IMR-90 (cell line): ENCODE measurements around the gene CTSV. TPM values are rescaled to one million over a fixed set of nuclear protein-coding genes. Genes with fewer than 3 reads are reported as not detected.

ENCODE experiments used
- ATAC-seq: fragments of 200-7000 bp; cut with Tn5 transposase; 2 replicates; pipeline ENCODE4 v1.9.1; 2020; ENCODE audit warnings: low read depth, mild to moderate bottlenecking, moderate library complexity
- BruUV-seq: library from RNA; stranded (reverse); fragments of 400-500 nt; replicated peaks from 2 replicates; lab custom pipeline; 2021; lab: Mats Ljungman, UMichigan
- CTCF ChIA-PET: fragments of 300-600 bp; formaldehyde crosslinking; extraction: SDS; loops from one replicate; lab custom pipeline; 2021; ENCODE audit warnings: antibody characterized with exemption; lab: Yijun Ruan, JAX
- POLR2A ChIA-PET: fragments of 300-600 bp; sonication (Branson Sonifier 250); formaldehyde crosslinking; loops from one replicate; lab custom pipeline; 2022; ENCODE audit warnings: antibody characterized with exemption; ENCODE audit not compliant: unreplicated experiment; lab: Charles Lee
- DNase-seq: peaks from one replicate; pipeline ENCODE4 v3.0.0; 2013
- H2AFZ ChIP-seq: replicated peaks from 2 replicates; pipeline ENCODE3; 2013; ENCODE audit warnings: low read length, mild to moderate bottlenecking; ENCODE audit not compliant: poor library complexity
- H2AK5ac ChIP-seq: 2 replicates; pipeline ENCODE4 v1.6.1; 2013; ENCODE audit warnings: low read depth, low read length, inconsistent platforms
- H2AK9ac ChIP-seq: replicated peaks from 2 replicates; pipeline ENCODE3; 2013; ENCODE audit warnings: mild to moderate bottlenecking, low read depth, low read length, moderate library complexity; ENCODE audit not compliant: poor library complexity
- H2BK120ac ChIP-seq: 2 replicates; pipeline ENCODE4 v1.6.1; 2013; ENCODE audit warnings: low read depth, low read length, inconsistent platforms
- H2BK15ac ChIP-seq: 3 replicates; pipeline ENCODE4 v1.6.1; 2013; ENCODE audit warnings: low read depth, low read length, inconsistent platforms
- H2BK20ac ChIP-seq: 2 replicates; pipeline ENCODE4 v1.6.1; 2013; ENCODE audit warnings: low read depth, mild to moderate bottlenecking, inconsistent platforms, low read length, moderate library complexity
- H2BK5ac ChIP-seq: 2 replicates; pipeline ENCODE4 v1.6.1; 2013; ENCODE audit warnings: mild to moderate bottlenecking, low read depth, low read length, inconsistent platforms; ENCODE audit not compliant: poor library complexity, severe bottlenecking
- H3K14ac ChIP-seq: replicated peaks from 2 replicates; pipeline ENCODE4 v1.6.1; 2013; ENCODE audit warnings: low read depth, low read length, inconsistent platforms
- H3K18ac ChIP-seq: 2 replicates; pipeline ENCODE4 v1.6.1; 2013; ENCODE audit warnings: low read depth, low read length, control low read depth
- H3K23ac ChIP-seq: 2 replicates; pipeline ENCODE4 v1.6.1; 2013; ENCODE audit warnings: low read depth, low read length, inconsistent platforms
- H3K27ac ChIP-seq: 2 replicates; pipeline ENCODE4 v1.5.1; 2013; ENCODE audit warnings: mild to moderate bottlenecking, control low read depth, low read length; ENCODE audit not compliant: insufficient read depth
- H3K27me3 ChIP-seq: 2 replicates; pipeline ENCODE4 v1.6.1; 2013; ENCODE audit warnings: low read length; ENCODE audit not compliant: control insufficient read depth, insufficient read depth
- H3K36me3 ChIP-seq: 2 replicates; pipeline ENCODE4 v1.6.1; 2013; ENCODE audit warnings: low read length, mixed read lengths; ENCODE audit not compliant: control insufficient read depth, insufficient read depth
- H3K4ac ChIP-seq: 2 replicates; pipeline ENCODE4 v1.6.1; 2013; ENCODE audit warnings: low read depth, low read length, inconsistent platforms
- H3K4me1 ChIP-seq: 2 replicates; pipeline ENCODE4 v1.6.1; 2013; ENCODE audit warnings: low read length, mixed read lengths; ENCODE audit not compliant: control insufficient read depth, insufficient read depth
- H3K4me2 ChIP-seq: 2 replicates; pipeline ENCODE4 v1.6.1; 2013; ENCODE audit warnings: low read depth, mild to moderate bottlenecking, control low read depth, low read length, moderate library complexity
- H3K4me3 ChIP-seq: 2 replicates; pipeline ENCODE4 v1.5.1; 2013; ENCODE audit warnings: low read depth, mild to moderate bottlenecking, control low read depth, low read length, moderate library complexity; ENCODE audit not compliant: insufficient read depth
- H3K56ac ChIP-seq: 2 replicates; pipeline ENCODE4 v1.6.1; 2013; ENCODE audit warnings: low read length, inconsistent platforms; ENCODE audit not compliant: insufficient read depth; ENCODE audit errors: extremely low read depth
- H3K79me1 ChIP-seq, 2 experiments: 2 replicates each; pipeline ENCODE4 v1.6.1; 2013; ENCODE audit warnings: low read length in 2 of 2, inconsistent platforms in 1 of 2, low read depth in 1 of 2
- H3K9ac ChIP-seq: 2 replicates; pipeline ENCODE4 v1.6.1; 2013; ENCODE audit warnings: low read depth, low read length, control low read depth
- H3K9me1 ChIP-seq: 2 replicates; pipeline ENCODE4 v1.6.1; 2013; ENCODE audit warnings: low read length, inconsistent platforms; ENCODE audit not compliant: insufficient read depth
- H3K9me3 ChIP-seq: 2 replicates; pipeline ENCODE4 v1.6.1; 2013; ENCODE audit warnings: low read length; ENCODE audit not compliant: control insufficient read depth, insufficient read depth
- H4K20me1 ChIP-seq: 2 replicates; pipeline ENCODE4 v1.6.1; 2013; ENCODE audit warnings: low read length, inconsistent platforms; ENCODE audit not compliant: insufficient read depth
- H4K5ac ChIP-seq: 2 replicates; pipeline ENCODE4 v1.6.1; 2013; ENCODE audit warnings: mild to moderate bottlenecking, low read depth, low read length, control low read depth
- H4K8ac ChIP-seq, 2 experiments: 2 replicates each; pipeline ENCODE4 v1.6.1; 2013; ENCODE audit warnings: low read depth in 2 of 2, low read length in 2 of 2, control low read depth in 1 of 2, inconsistent platforms in 1 of 2
- H4K91ac ChIP-seq: 2 replicates; pipeline ENCODE4 v1.6.1; 2013; ENCODE audit warnings: low read depth, low read length, inconsistent platforms; ENCODE audit not compliant: insufficient read depth
- MXI1 ChIP-seq: IDR thresholded peaks from 2 replicates; pipeline ENCODE4 v1.6.1; 2012; ENCODE audit warnings: low read depth, mild to moderate bottlenecking, low read length, moderate library complexity, borderline replicate concordance
- RFX5 ChIP-seq: IDR thresholded peaks from 2 replicates; pipeline ENCODE4 v1.8.0; 2012; ENCODE audit warnings: low read depth, mild to moderate bottlenecking, low read length, moderate library complexity
- USF2 ChIP-seq: fragments of 150-350 bp; IDR thresholded peaks from 2 replicates; pipeline ENCODE4 v1.6.1; 2017; ENCODE audit warnings: mild to moderate bottlenecking, antibody characterized with exemption, low read length, low read depth
- WGBS, 2 experiments: methylation state at CpG; one replicate each; pipeline versions ENCODE4 v1.1.5 to v1.1.7; 2013; ENCODE audit warnings: missing lambda C conversion rate in 2 of 2; ENCODE audit not compliant: insufficient read length in 1 of 2; ENCODE audit errors: extremely low coverage in 2 of 2; 5-methylcytosine and 5-hydroxymethylcytosine counted together
- dilution Hi-C: fragments of 300-500 bp; cut with HindIII; formaldehyde crosslinking; loops from one replicate; pipeline ENCODE4 v1.14.3; 2018; ENCODE audit warnings: low sequenced_read_pairs; ENCODE audit not compliant: unreplicated experiment
- in situ Hi-C: fragments of 300-500 bp; cut with MboI; formaldehyde crosslinking; loops from 3 replicates; pipeline ENCODE4 v1.14.3; 2019; ENCODE audit warnings: low sequenced_read_pairs, inconsistent platforms, mixed read lengths
- intact Hi-C: fragments of 100-400 bp; cut with micrococcal nuclease; formaldehyde crosslinking; loops from 2 replicates; pipeline ENCODE4 v1.10.0; 2022
- polyA plus RNA-seq, 3 experiments: library from polyadenylated mRNA; depleted of rRNA; stranded (reverse); fragments of >200 nt; gene quantifications; 2 replicates each; pipeline ENCODE4 v1.2.3, GENCODE V29; 2012; ENCODE audit warnings: low replicate concordance in 1 of 3
- total RNA-seq: library from RNA; depleted of rRNA; stranded (reverse); fragments of >200 nt; gene quantifications from 2 replicates; pipeline ENCODE4 v1.2.3, GENCODE V29; 2012

The CTSV gene
- total and polyA plus RNA-seq, 2 of the 4 experiments (the other 2 are of a cell fraction) = 0.54 to 0.75 TPM

GRCh38 chr9:97041898-97042297 is 3.0 kb upstream of the CTSV start:
- dilution Hi-C loops = no loop called here
- no peak overlapping the region for H3K23ac ChIP-seq
- ATAC-seq = no peak

More at GRCh38 chr9:97041898-97042297, 3.0 kb upstream of the CTSV start:
- no peak overlapping the region for H2BK15ac ChIP-seq
- H3K79me1 ChIP-seq = no peaks in the 10 kb centered on the region
- no peaks in the 10 kb centered on the region for H3K4me1 ChIP-seq
- H4K20me1 ChIP-seq = no peaks in the 10 kb centered on the region
- intact Hi-C loops = no loop called here
- H4K8ac ChIP-seq = no peak overlapping the region
- CTCF ChIA-PET = interaction anchor here (0.6 kb wide), 1 partner anchor 11 kb away, joined by 4 read pairs; no protein-coding TSS in a partner anchor
- H2BK20ac ChIP-seq = no peak overlapping the region
- H3K18ac ChIP-seq = no peak overlapping the region
- H2AK9ac ChIP-seq = no peak overlapping the region
- no peak overlapping the region for H3K9ac ChIP-seq
- H4K5ac ChIP-seq = no peak overlapping the region
- no peak overlapping the region for H3K4me2 ChIP-seq
- H3K14ac ChIP-seq = no peak overlapping the region
- H4K91ac ChIP-seq = no peak overlapping the region
- in situ Hi-C loops = no loop called here
- no peaks in the 10 kb centered on the region for H3K9me1 ChIP-seq
- TF ChIP-seq RFX5 (no peak), MXI1 (no peak), USF2 (no peak)
- no TSS peak for BruUV-seq
- H3K56ac ChIP-seq = no peak overlapping the region
- H3K36me3 ChIP-seq = no peaks in the 10 kb centered on the region
- H2BK120ac ChIP-seq = no peak overlapping the region
- H2AK5ac ChIP-seq = no peak overlapping the region
- peaks cover 11% of the 10 kb centered on the region for H3K27me3 ChIP-seq
- DNase-seq = no peak
- H3K27ac ChIP-seq = no peak overlapping the region
- POLR2A ChIA-PET = no interaction called here
- no peak overlapping the region for H2AFZ ChIP-seq
- no peak overlapping the region for H3K4ac ChIP-seq
- no peaks in the 10 kb centered on the region for H3K9me3 ChIP-seq
- no CpG with 5 or more reads among the region's 2 CpGs for WGBS, 2 experiments
- H3K4me3 ChIP-seq = no peak overlapping the region
- no peak overlapping the region for H2BK5ac ChIP-seq
